Measurements from ENCODE around the gene KLF6.

DNA sequence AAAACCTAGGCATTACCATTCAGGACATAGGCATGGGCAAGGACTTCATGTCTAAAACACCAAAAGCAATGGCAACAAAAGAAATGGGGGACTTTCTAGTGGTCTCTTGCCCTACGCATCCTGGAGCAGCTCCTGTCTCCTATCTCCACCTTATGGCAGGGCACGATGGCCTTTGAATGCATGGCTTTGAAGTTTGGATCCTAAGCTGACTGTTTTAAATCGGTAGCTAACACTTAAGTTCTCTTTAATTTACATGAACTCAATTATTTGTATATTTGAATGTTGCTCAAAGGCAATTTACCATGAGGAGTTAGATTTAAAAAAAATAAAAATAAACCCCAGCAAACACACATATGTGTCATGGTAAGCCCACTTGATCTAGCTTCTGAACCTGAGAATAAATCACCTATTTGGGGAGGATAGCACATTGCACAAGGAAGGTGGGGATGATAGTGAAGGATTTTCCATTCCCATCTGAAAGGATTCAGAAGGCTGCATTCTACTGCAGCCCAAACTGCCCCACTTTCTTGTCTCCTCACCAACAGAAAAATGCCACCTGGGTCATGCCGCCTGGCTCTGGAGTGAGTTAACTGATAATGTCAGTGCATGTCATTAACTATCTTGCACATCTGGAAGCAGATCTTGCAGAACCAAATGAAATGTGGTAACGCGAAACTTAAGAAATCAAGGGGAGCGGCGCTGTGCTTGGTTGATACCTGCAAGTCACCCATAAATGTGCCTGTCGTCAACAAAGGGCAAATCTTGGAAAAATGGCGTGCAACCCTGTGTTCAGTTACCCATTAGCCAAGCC, 12.4 kb downstream of the KLF6 start:
- TF ChIP-seq, protein P1, sequence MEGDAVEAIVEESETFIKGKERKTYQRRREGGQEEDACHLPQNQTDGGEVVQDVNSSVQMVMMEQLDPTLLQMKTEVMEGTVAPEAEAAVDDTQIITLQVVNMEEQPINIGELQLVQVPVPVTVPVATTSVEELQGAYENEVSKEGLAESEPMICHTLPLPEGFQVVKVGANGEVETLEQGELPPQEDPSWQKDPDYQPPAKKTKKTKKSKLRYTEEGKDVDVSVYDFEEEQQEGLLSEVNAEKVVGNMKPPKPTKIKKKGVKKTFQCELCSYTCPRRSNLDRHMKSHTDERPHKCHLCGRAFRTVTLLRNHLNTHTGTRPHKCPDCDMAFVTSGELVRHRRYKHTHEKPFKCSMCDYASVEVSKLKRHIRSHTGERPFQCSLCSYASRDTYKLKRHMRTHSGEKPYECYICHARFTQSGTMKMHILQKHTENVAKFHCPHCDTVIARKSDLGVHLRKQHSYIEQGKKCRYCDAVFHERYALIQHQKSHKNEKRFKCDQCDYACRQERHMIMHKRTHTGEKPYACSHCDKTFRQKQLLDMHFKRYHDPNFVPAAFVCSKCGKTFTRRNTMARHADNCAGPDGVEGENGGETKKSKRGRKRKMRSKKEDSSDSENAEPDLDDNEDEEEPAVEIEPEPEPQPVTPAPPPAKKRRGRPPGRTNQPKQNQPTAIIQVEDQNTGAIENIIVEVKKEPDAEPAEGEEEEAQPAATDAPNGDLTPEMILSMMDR (conservative IDR thresholded peaks at IDR 0.05 in 1 of 2, IDR thresholded peaks at IDR 0.05 in 1 of 2; ENCODE audit: low read depth in 1 of 2, low read length in 2 of 2), result no peak
- no peak for TF ChIP-seq EZH2 (IDR thresholded peaks at IDR 0.05; ENCODE audit: low read length, missing control alignments)

Data from fibroblast of lung (primary cell).